HepG2 (cell line): ENCODE data around the gene ARFIP1.

Experiments
- CBFB ChIP-seq: sonication (generic); formaldehyde crosslinking; IDR thresholded peaks from 2 replicates; pipeline ENCODE4 v1.4.0; 2020; ENCODE audit warnings: missing genetic modification reagents
- CBX5 ChIP-seq: sonication (generic); formaldehyde crosslinking; IDR thresholded peaks from 2 replicates; pipeline ENCODE4 v1.4.0; 2020; ENCODE audit warnings: missing genetic modification reagents, borderline replicate concordance
- HNF4G ChIP-seq, 2 experiments: sonication (generic) in 1 of 2; formaldehyde crosslinking in 1 of 2; IDR thresholded peaks; 2 replicates each; pipeline versions ENCODE4 v1.4.0 to v1.6.1; 2011 to 2020; ENCODE audit warnings: borderline replicate concordance in 2 of 2, low read depth in 2 of 2, mild to moderate bottlenecking in 2 of 2, low read length in 1 of 2, missing genetic modification reagents in 1 of 2, moderate library complexity in 1 of 2
- KDM5A ChIP-seq: fragments of 200-600 bp; sonication (generic); IDR thresholded peaks from 2 replicates; pipeline ENCODE4 v1.7.0; 2018; ENCODE audit warnings: antibody characterized with exemption, mild to moderate bottlenecking, low read length, borderline replicate concordance
- NR0B2 ChIP-seq: sonication (generic); formaldehyde crosslinking; IDR thresholded peaks from 2 replicates; pipeline ENCODE4 v1.4.0; 2020; ENCODE audit warnings: mild to moderate bottlenecking, missing genetic modification reagents
- SP1 ChIP-seq, 2 experiments: fragments of 450-650 bp in 1 of 2; sonication (generic) in 1 of 2; formaldehyde crosslinking in 1 of 2; IDR thresholded peaks; 2 replicates each; pipeline versions ENCODE4 v1.4.0 to v1.6.1; 2016 to 2020; ENCODE audit warnings: missing genetic modification reagents in 1 of 2
- ZFP36 ChIP-seq: fragments of 150-350 bp; IDR thresholded peaks from 2 replicates; pipeline ENCODE4 v1.6.1; 2018; ENCODE audit warnings: borderline replicate concordance, low read length, low read depth; ENCODE audit not compliant: partially characterized antibody
- ZNF616 ChIP-seq: sonication (generic); formaldehyde crosslinking; IDR thresholded peaks from 2 replicates; pipeline ENCODE4 v1.5.0; 2020; ENCODE audit warnings: low read depth, mild to moderate bottlenecking, missing genetic modification reagents
- ZNF713 ChIP-seq: sonication (generic); formaldehyde crosslinking; IDR thresholded peaks from 2 replicates; pipeline ENCODE4 v1.4.0; 2020; ENCODE audit warnings: mild to moderate bottlenecking, missing genetic modification reagents
- TF ChIP-seq, protein P1 (sequence below): sonication (generic); formaldehyde crosslinking; IDR thresholded peaks from 2 replicates; pipeline ENCODE4 v1.4.0; 2020; ENCODE audit warnings: mild to moderate bottlenecking, missing genetic modification reagents

DNA sequence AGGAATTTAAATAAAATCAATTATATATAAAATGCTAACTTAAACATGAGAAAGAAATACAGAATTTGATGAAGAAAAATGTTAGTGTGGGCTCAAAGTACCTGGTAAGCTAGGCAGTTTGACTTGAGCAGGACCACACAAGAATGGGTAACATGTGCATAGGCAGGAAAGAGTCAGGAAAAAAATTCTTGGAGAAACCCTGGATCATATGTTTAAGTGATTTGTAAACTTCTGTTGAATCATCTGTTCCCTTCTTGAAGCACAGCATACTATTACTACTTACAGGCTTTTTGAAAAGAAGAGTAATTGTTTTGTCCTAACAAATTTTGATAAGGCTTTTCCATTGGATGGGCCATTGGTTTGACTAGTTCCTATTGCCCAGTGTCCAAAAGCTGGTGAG lies 118.9 kb downstream of the ARFIP1 start:
- TF ChIP-seq HNF4G (IDR thresholded peaks at IDR 0.05; ENCODE audit: borderline replicate concordance, low read depth, low read length) (no peak), HNF4G (CRISPR knock-in tag; IDR thresholded peaks at IDR 0.05; ENCODE audit: borderline replicate concordance, low read depth) (no peak), SP1 (IDR thresholded peaks at IDR 0.05) (no peak), SP1 (CRISPR knock-in tag; IDR thresholded peaks at IDR 0.05) (no peak), CBX5 (CRISPR knock-in tag) (no peak), NR0B2 (CRISPR knock-in tag) (no peak), CBFB (CRISPR knock-in tag) (no peak), ZNF616 (CRISPR knock-in tag) (no peak), ZNF713 (CRISPR knock-in tag) (no peak), ZFP36 (no peak), KDM5A (no peak)
- TF ChIP-seq, protein P1, sequence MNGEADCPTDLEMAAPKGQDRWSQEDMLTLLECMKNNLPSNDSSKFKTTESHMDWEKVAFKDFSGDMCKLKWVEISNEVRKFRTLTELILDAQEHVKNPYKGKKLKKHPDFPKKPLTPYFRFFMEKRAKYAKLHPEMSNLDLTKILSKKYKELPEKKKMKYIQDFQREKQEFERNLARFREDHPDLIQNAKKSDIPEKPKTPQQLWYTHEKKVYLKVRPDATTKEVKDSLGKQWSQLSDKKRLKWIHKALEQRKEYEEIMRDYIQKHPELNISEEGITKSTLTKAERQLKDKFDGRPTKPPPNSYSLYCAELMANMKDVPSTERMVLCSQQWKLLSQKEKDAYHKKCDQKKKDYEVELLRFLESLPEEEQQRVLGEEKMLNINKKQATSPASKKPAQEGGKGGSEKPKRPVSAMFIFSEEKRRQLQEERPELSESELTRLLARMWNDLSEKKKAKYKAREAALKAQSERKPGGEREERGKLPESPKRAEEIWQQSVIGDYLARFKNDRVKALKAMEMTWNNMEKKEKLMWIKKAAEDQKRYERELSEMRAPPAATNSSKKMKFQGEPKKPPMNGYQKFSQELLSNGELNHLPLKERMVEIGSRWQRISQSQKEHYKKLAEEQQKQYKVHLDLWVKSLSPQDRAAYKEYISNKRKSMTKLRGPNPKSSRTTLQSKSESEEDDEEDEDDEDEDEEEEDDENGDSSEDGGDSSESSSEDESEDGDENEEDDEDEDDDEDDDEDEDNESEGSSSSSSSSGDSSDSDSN (CRISPR knock-in tag) = no peak
